ENCODE measurements around the gene BAIAP2. TPM values are rescaled to one million over a fixed set of nuclear protein-coding genes. Genes with fewer than 3 reads are reported as not detected.

BAIAP2 gene
- total and polyA plus RNA-seq, 2 of the 13 experiments (the other 11 are each of a cell fraction or from before 2014, with no cell fraction given), result 22.5 to 24.0 TPM

DNA sequence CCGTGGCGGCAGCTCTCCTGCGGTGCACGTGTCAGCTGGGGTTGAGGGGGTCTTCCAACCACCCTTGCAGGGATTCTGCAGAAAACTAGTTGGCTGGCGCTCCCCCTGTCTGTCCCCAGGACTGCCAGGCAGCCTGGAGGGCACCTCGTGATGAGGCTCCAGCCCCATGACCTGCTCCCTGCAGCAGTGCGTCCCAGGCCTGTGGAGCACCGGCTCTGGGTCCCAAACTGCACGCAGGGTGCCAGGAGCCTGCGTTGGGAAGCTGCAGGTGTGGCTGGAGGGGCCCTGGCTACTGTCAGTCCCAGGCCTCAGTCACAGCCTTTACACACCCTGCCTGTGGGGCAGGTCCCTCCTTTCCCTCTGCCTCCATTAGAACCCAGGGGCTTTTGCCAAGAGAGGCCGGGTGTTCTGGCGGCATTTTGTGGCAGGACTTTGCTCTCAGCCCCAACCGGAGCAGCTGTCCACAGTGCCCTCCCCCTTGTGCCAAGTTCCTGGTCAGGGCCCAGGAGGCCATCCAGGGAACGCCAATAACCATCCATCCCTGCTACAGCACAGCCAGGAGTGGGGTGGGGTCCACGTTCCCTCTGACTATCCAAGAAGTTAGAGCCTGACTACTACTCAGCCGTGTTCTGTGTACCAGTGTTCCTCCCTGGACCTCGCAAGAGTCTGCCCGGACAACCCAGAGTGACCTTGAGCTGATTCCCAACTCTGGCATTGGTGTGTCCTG, 34.2 kb upstream of the BAIAP2 start (continued):
- TF ChIP-seq, protein P1, sequence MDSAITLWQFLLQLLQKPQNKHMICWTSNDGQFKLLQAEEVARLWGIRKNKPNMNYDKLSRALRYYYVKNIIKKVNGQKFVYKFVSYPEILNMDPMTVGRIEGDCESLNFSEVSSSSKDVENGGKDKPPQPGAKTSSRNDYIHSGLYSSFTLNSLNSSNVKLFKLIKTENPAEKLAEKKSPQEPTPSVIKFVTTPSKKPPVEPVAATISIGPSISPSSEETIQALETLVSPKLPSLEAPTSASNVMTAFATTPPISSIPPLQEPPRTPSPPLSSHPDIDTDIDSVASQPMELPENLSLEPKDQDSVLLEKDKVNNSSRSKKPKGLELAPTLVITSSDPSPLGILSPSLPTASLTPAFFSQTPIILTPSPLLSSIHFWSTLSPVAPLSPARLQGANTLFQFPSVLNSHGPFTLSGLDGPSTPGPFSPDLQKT (CRISPR knock-in tag; IDR thresholded peaks at IDR 0.05; ENCODE audit: borderline replicate concordance), result no peak
- no peak for TF ChIP-seq TBL1XR1 (IDR thresholded peaks at IDR 0.05; ENCODE audit: borderline replicate concordance, low read length, partially characterized antibody)
- TF ChIP-seq, protein P2, sequence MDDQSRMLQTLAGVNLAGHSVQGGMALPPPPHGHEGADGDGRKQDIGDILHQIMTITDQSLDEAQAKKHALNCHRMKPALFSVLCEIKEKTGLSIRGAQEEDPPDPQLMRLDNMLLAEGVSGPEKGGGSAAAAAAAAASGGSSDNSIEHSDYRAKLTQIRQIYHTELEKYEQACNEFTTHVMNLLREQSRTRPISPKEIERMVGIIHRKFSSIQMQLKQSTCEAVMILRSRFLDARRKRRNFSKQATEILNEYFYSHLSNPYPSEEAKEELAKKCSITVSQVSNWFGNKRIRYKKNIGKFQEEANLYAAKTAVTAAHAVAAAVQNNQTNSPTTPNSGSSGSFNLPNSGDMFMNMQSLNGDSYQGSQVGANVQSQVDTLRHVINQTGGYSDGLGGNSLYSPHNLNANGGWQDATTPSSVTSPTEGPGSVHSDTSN (CRISPR knock-in tag; IDR thresholded peaks at IDR 0.05; ENCODE audit: borderline replicate concordance), result no peak
- no peak for TF ChIP-seq PAF1 (CRISPR knock-in tag; IDR thresholded peaks at IDR 0.05)
- no peak for TF ChIP-seq HOMEZ (CRISPR knock-in tag; IDR thresholded peaks at IDR 0.05; ENCODE audit: low read depth)
- TF ChIP-seq ZNF335 (CRISPR knock-in tag; IDR thresholded peaks at IDR 0.05), result no peak
- TF ChIP-seq, protein P3, sequence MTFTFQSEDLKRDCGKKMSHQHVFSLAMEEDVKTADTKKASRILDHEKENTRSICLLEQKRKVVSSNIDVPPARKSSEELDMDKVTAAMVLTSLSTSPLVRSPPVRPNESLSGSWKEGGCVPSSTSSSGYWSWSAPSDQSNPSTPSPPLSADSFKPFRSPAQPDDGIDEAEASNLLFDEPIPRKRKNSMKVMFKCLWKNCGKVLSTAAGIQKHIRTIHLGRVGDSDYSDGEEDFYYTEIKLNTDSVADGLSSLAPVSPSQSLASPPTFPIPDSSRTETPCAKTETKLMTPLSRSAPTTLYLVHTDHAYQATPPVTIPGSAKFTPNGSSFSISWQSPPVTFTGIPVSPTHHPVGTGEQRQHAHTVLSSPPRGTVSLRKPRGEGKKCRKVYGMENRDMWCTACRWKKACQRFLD (CRISPR knock-in tag; IDR thresholded peaks at IDR 0.05; ENCODE audit: borderline replicate concordance), result no peak; the same call in 1 of the 2 replicates
- no peak for TF ChIP-seq HNF1A (IDR thresholded peaks at IDR 0.05; ENCODE audit: low read depth)
- TF ChIP-seq HNF1A (CRISPR knock-in tag; IDR thresholded peaks at IDR 0.05; ENCODE audit: borderline replicate concordance), result peak; percentile 26; the same call in 1 of the 2 replicates
- TF ChIP-seq, protein P4, sequence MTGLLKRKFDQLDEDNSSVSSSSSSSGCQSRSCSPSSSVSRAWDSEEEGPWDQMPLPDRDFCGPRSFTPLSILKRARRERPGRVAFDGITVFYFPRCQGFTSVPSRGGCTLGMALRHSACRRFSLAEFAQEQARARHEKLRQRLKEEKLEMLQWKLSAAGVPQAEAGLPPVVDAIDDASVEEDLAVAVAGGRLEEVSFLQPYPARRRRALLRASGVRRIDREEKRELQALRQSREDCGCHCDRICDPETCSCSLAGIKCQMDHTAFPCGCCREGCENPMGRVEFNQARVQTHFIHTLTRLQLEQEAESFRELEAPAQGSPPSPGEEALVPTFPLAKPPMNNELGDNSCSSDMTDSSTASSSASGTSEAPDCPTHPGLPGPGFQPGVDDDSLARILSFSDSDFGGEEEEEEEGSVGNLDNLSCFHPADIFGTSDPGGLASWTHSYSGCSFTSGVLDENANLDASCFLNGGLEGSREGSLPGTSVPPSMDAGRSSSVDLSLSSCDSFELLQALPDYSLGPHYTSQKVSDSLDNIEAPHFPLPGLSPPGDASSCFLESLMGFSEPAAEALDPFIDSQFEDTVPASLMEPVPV (CRISPR knock-in tag; IDR thresholded peaks at IDR 0.05), result peak; percentile 51; the same call in 1 of the 2 replicates
- no peak for TF ChIP-seq ZNF883 (CRISPR knock-in tag; IDR thresholded peaks at IDR 0.05; ENCODE audit: not compliant biosample characterization)
- no peak; the same call in 1 of the 2 replicates for TF ChIP-seq ZNF644 (CRISPR knock-in tag; IDR thresholded peaks at IDR 0.05; ENCODE audit: low read depth)
- no peak for TF ChIP-seq MEF2D (CRISPR knock-in tag; IDR thresholded peaks at IDR 0.05)
- TF ChIP-seq HDAC2 (CRISPR knock-in tag; IDR thresholded peaks at IDR 0.05), result 0 out of 2 replicates have a peak, but pooled peaks have one; percentile 13
- TF ChIP-seq RELA (CRISPR knock-in tag; IDR thresholded peaks at IDR 0.05), result no peak
- TF ChIP-seq PCBP2 (optimal IDR thresholded peaks at IDR 0.05; ENCODE audit: low read depth, low read length, poor library complexity, severe bottlenecking), result no peak
- no peak for TF ChIP-seq NBN (conservative IDR thresholded peaks at IDR 0.05)
- TF ChIP-seq ZNF556 (CRISPR knock-in tag; IDR thresholded peaks at IDR 0.05; ENCODE audit: borderline replicate concordance), result 0 out of 2 replicates have a peak, but pooled peaks have one; percentile 3
